Ishikawa (cell line): ENCODE measurements around the gene RCAN2.

ENCODE experiments used
- CEBPB ChIP-seq: IDR thresholded peaks from 2 replicates; pipeline ENCODE4 v1.6.1; 2012
- EGR1 ChIP-seq: IDR thresholded peaks from 2 replicates; pipeline ENCODE4 v1.6.1; 2012
- EP300 ChIP-seq: IDR thresholded peaks from 2 replicates; pipeline ENCODE4 v1.6.1; 2012; ENCODE audit warnings: borderline replicate concordance
- NFIC ChIP-seq: IDR thresholded peaks from 2 replicates; pipeline ENCODE4 v1.6.1; 2012
- RAD21 ChIP-seq: IDR thresholded peaks from 2 replicates; pipeline ENCODE4 v1.6.1; 2012; ENCODE audit warnings: low read depth
- TAF1 ChIP-seq: IDR thresholded peaks from 2 replicates; pipeline ENCODE4 v1.6.1; 2012; ENCODE audit warnings: low read depth, mild to moderate bottlenecking
- TEAD4 ChIP-seq: IDR thresholded peaks from 2 replicates; pipeline ENCODE4 v1.6.1; 2012

- no peak for TF ChIP-seq TEAD4
- no peak for TF ChIP-seq EP300
- TF ChIP-seq NFIC: no peak
- no peak for TF ChIP-seq TAF1
- no peak for TF ChIP-seq RAD21
- TF ChIP-seq CEBPB: no peak
- TF ChIP-seq EGR1: no peak
Observed at GRCh38 chr6:46539866-46540265, 48.6 kb upstream of the RCAN2 start.
